ENCODE data around the gene SNURF.
"Not testable (repeated sequence)": the region's sequence is repeated elsewhere in the genome, so short reads cannot be mapped to it uniquely, and the experiment has no call there.

SNURF gene

DNA sequence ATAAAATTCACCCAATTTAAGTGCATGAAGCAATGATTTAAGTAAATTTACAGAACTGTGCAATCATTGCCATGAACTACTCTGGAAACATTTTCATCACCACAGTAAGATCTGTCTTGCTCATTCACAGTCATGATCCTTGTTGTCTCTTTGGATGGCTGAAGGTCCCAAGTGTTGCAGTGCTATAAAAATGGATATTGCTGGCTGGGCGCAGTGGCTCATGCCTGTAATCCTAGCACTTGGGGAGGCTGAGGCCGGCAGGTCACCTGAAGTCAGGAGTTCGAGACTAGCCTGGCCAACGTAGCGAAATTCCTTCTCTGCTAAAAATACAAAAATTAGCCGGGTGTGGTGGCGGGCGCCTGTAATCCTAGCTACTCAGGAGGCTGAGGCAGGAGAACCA is 17.0 kb downstream of the SNURF start:
- DNase-seq, result no peak

DNA sequence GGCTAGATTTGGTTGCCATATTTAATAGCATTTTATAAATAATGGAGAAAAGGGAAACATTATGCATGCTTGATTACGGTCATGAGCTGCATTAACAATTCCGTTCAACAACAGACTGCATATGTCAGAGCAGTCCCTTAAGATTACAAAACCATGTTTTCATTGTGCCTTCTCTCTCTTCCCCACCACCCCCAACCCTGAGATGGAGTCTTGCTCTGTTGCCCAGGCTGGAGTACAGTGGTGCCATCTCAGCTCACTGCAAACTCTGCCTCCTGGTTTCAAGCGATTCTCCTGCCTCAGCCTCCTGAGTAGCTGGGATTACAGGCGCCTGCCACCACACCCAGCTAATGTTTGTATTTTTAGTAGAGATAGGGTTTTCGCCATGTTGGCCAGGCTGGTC is 17.9 kb downstream of the SNURF start:
- DNase-seq, result not testable (repeated sequence)

DNA sequence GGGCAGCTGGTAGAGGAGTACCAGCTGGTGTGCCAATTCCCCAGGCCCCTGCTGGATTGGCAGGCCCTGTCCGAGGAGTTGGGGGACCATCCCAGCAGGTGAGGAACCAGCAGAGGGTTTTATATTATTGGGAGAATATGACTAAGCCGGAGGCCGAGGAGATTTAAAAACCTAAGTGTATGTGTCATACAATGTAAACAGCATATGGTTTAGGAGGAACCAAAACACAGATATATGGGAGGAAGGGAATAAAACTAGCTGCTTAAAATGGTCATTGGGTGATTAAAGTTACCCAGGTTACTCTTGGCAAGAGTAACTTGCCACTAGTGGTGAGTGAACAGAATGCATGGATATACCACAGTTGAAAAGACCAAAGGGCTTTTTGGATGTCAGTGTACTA is 22.1 kb downstream of the SNURF start:
- DNase-seq, result no peak

DNA sequence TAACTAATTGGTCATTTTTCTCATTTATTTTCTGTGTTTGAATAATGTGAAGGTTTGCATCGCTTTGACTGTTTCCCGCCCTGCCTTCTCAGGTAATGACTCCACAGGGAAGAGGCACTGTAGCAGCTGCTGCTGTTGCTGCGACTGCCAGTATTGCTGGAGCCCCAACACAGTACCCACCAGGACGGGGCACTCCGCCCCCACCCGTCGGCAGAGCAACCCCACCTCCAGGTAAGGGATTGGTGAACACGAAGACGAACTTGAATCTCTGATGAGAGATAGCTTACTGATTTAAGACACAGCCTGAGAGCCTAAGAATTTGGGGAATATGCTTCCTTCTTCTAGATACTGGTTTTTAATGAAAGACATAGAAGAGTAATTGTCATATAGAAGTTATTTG is 22.9 kb downstream of the SNURF start:
- no peak for DNase-seq

DNA sequence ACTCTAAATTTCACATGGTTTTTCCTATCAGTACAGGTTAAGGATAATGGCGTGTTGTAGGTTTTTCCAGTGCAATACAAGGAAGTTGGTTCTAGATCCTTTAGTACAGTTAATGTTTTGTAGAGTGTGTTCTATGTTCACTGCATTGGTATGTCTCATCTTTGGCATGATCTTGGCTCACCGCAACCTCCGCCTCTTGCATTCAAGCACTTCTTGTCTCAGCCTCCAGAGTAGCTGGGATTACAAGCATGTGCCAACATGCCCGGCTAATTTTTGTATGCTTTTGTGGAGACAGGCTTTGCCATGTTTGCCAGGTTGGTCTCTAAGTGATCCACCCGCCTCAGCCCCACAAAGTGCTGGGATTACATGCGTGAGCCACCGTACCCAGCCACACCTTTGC is 30.4 kb downstream of the SNURF start:
- DNase-seq, result no peak

DNA sequence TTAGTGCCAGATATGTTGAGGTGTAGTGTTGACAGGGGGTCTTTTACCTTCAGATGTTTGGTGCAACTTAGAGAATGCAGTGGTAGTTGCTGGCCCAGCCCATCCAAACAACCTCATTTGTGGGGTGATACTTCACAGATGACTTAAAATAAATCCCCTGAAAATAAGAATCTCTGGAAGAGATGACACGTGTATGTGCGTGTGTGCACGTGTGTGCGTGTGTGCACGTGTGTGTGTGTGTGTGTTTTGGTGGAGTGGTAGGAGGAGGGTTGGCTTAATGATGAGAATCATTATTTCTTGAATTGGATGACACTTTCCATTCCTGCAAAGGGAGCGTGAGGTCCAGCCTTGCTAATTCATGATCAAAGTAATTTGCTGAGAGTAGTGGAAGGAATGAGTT is 31.9 kb downstream of the SNURF start:
- no peak for DNase-seq
